Stimulated activated CD4-positive, alpha-beta T cell treated with anti-CD3 and anti-CD28 coated beads, TNF-alpha, amount 100 ng/mL, for 24 hours (primary cell): ENCODE results near the gene TLCD2.
"Not testable (repeated sequence)": the region's sequence is repeated elsewhere in the genome, so short reads cannot be mapped to it uniquely, and the experiment has no call there.

ENCODE experiments used
- DNase-seq, 3 experiments: peaks; one replicate each; pipeline ENCODE4 v3.0.0-alpha.2; 2020; ENCODE audit warnings: low read depth in 3 of 3

Gene TLCD2, protein sequence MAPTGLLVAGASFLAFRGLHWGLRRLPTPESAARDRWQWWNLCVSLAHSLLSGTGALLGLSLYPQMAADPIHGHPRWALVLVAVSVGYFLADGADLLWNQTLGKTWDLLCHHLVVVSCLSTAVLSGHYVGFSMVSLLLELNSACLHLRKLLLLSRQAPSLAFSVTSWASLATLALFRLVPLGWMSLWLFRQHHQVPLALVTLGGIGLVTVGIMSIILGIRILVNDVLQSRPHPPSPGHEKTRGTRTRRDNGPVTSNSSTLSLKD

GRCh38 chr17:1709971-1710806 lies at the start of gene TLCD2:
TSS of gene TLCD2 (minus strand) at chr17:1710377. CDS start at chr17:1710242, 135 bp downstream.
- DNase-seq: no peak

GRCh38 chr17:1759529-1759928 lies 49.4 kb upstream of the TLCD2 start:
- no peak for DNase-seq

GRCh38 chr17:1758807-1759206 lies 48.6 kb upstream of the TLCD2 start:
- DNase-seq: no peak

DNA sequence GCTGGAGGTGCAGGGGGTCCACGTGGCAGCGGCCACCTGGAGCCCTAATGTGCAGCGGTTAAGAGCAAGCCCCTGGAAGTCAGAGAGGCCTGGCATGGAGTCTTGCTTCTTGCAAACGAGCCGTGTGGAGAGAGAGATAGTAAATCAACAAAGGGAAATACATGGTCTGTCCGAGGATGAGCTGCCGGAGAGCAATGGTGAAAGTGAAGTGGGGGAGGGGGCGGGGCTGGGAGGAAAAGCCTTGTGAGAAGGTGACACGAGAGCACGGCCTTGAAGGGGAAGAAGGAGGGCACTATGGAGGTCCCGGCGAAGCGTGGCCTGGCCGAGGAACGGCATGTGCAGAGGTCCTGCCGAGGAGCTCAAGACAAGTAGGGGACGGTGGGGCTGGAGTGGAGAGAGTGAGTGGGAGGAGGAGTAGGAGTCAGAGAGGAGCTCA lies 45.7 kb upstream of the TLCD2 start:
- DNase-seq: no peak

DNA sequence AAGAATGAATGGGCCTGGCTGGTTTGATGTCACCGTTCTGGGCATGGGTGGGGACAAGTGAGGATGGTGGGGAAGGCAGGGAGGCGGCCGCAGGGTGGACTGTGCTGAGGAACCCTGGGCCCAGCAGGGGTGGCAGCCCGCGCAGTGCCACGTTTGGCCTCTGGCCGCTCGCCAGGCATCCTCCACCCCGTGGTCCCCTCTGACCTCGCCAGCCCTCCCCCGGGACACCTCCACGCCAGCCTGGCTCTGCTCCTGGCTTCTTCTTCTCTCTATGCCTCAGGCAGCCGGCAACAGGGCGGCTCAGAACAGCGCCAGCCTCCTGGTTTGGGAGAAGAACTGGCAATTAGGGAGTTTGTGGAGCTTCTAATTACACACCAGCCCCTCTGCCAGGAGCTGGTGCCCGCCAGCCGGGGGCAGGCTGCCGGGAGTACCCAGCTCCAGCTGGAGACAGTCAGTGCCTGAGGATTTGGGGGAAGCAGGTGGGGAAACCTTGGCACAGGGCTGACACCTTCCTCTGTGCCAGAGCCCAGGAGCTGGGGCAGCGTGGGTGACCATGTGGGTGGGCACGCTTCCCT lies 45.2 kb upstream of the TLCD2 start:
- no peak for DNase-seq

DNA sequence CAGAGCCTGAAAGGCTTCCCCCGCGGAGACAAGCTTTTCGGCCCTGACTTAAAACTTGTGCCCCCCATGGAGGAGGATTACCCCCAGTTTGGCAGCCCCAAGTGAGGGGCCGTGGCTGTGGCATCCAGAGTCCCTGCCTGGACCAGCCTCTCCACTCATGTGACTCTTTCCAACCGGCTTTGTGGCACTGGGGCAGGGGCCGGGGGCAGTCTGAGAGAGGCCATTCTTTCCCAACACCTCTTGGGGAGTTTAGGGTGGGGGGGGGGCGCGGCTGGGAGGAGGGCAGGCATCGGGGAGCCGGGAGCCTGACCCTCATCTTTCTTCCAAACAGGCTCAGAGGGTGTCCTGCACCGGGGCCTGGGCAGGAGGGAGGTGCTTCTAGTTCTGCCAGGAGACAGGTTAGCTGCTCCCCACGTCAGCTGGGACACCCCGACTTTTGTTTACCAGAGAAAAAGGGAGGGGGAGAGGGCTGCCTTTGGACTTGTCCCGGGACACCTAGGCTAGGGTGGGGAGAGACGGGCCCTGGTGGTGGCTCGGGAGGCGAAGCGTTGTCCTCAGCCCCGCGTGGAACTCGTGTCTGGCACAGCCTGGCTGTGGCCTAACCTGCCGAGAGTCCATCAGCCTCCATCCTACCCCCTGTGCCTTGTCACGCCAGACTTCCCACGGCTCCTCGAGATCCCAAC lies 44.4 kb upstream of the TLCD2 start:
- no peak for DNase-seq

- DNase-seq: no peak
Observed at GRCh38 chr17:1753767-1754429, 43.7 kb upstream of the TLCD2 start.

DNA sequence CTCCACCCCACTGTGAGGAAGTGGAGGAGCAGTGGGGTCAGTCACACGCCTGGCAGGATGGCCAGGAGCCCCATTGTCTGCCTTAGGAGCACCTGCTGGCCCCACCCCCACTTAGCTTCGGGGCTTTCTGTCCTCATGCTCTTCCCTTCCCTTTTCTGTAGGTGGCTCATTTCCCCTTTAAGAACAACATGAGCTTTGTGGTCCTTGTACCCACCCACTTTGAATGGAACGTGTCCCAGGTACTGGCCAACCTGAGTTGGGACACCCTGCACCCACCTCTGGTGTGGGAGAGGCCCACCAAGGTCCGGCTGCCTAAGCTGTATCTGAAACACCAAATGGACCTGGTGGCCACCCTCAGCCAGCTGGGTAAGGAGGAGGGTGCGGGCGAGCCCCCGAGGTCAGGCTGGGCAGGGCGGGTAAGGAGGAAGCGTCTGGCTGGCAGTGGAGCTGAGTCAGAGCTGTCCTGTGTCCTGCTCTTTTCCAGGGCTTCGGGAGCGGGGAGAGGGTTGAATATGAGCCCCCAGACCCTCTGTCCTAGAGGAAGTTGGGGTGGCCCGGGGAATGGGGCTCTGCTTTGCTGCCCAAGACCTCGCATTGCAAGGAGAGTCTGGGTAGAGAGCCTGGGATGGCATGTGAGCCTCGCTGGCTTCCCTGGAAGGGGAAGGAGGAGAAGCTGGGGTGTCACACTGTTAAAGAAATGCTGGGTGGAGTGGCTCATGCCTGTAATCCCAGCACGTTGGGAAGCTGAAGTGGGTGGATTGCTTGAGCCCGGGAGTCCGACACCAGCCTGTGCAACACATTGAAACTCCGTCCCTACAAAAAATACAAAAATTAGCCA lies 42.5 kb upstream of the TLCD2 start:
- DNase-seq: no peak

GRCh38 chr17:1750628-1751027 lies 40.5 kb upstream of the TLCD2 start:
- no peak for DNase-seq

GRCh38 chr17:1746975-1747543 lies 36.9 kb upstream of the TLCD2 start:
- no peak for DNase-seq

DNA sequence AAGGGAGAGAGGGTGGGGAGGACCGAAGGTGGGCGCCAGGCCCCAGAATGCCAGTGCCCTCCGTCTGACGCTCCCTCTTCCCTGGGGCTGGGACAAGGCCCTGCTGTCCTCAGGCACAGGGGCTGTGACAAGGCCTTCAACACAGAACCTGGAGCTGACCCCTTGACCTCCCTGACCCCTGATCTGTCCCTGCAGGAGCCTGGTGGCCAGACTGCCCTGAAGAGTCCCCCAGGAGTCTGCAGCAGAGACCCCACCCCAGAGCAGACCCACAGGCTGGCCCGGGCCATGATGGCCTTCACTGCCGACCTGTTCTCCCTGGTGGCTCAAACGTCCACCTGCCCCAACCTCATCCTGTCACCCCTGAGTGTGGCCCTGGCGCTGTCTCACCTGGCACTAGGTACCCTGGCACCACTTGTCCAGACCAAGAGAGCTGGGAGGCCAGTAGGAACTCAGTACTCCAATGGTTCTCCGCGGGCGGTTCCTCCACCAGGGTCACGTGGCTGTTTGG lies 35.4 kb upstream of the TLCD2 start:
- DNase-seq: no peak

- DNase-seq: no peak
Observed at GRCh38 chr17:1744551-1745512, 34.7 kb upstream of the TLCD2 start.

DNA sequence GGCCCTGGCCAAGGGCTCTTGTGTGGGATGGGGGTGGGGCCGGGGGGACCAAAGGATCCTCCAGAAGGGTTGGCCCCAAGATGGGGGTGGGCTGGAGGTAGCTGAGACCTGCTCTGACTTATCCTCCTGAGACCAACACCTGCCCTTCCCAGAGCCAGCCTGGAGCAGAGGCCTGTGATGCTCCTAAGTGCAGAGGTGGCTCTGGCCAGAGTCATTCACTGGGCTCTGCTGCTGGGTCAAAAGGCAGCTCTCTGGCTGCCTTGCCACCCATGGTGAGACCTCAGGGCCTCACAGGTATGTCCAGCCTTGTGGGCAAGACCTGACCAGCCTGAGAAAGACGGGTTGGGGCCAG lies 32.9 kb upstream of the TLCD2 start:
- no peak for DNase-seq

- no peak for DNase-seq
Observed at GRCh38 chr17:1742371-1743087, 32.4 kb upstream of the TLCD2 start, which contains the start of gene SERPINF2. TSS of gene SERPINF2 (plus strand) at chr17:1742871. CDS start at chr17:1744996, 2,125 bp downstream.

- not testable (repeated sequence) for DNase-seq
Observed at GRCh38 chr17:1741899-1742298, 31.7 kb upstream of the TLCD2 start.

DNA sequence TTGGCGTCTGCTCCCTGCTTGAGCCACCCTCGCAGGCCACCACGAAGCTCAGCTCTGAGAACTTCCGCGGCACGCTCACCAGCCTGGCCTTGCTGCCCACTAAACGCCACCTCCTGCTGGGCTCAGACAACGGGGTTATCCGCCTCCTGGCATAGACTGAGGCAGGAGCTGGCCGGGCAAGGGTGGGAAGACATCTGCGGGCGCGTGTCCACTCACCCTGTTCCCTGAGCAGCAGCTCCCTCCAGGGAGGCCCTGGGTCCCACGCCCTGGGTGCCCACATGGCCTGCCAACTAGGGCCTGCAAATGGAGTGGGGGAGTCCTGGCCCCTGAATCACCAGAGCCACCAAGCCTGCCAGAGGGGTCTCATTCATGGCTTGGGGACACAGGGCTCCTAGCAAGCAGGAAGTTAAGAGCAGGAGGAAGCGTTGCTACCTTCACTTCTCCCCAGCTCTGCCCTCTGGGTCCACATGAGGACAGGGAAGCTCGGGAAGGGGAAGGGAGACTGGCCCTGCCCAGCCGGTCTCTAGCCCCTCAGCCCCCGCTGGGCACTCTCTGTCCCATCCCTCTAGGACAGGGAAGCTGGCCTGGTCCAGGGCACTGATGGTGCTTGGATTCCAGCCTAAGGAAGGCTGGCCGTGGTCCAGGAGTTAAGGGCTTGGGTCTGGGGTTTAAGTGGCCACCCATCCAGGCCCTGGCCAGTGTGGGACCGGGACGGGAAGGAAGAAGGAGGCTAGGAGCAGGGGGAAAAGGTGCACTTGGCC lies 27.5 kb upstream of the TLCD2 start:
- DNase-seq: no peak
